Measurements from ENCODE around the gene ATOSA.

The ATOSA gene

DNA sequence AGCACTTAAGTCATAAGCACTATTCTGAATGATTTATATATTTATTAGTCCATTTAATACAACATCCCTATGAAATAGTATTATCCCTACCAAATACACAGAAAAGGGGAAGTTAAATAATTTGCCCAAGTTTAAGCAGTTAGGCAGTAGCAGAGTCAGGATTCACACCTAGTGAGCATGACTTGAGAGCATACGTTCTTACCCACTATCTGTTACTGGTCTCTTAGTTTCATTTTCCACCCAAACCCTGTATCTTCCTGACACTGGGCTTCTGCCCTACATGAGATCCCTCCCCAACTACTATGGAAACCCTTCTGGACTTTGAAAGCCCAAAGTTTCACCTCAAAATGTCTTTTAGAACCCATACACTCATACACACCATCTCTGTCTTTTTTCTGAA is 4.4 kb upstream of the ATOSA start:
- no peak for ATAC-seq

GRCh38 chr15:52682781-52683180 is 3.6 kb upstream of the ATOSA start:
- no peak for TF ChIP-seq SNAI2 (CRISPR knock-in tag; IDR thresholded peaks at IDR 0.05)
- no peak for TF ChIP-seq ZNF70 (CRISPR knock-in tag; IDR thresholded peaks at IDR 0.05)
- TF ChIP-seq ZFP30 (CRISPR knock-in tag; IDR thresholded peaks at IDR 0.05): no peak
- no peak for TF ChIP-seq TOX (CRISPR knock-in tag; IDR thresholded peaks at IDR 0.05; ENCODE audit: borderline replicate concordance)
- TF ChIP-seq, protein P1, sequence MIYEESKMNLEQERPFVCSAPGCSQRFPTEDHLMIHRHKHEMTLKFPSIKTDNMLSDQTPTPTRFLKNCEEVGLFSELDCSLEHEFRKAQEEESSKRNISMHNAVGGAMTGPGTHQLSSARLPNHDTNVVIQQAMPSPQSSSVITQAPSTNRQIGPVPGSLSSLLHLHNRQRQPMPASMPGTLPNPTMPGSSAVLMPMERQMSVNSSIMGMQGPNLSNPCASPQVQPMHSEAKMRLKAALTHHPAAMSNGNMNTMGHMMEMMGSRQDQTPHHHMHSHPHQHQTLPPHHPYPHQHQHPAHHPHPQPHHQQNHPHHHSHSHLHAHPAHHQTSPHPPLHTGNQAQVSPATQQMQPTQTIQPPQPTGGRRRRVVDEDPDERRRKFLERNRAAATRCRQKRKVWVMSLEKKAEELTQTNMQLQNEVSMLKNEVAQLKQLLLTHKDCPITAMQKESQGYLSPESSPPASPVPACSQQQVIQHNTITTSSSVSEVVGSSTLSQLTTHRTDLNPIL (CRISPR knock-in tag; IDR thresholded peaks at IDR 0.05; ENCODE audit: low read depth): no peak
- TF ChIP-seq ZNF565 (CRISPR knock-in tag; conservative IDR thresholded peaks at IDR 0.05; ENCODE audit: low read depth): no peak
- TF ChIP-seq TCF4 (CRISPR knock-in tag; IDR thresholded peaks at IDR 0.05; ENCODE audit: borderline replicate concordance): no peak
- TF ChIP-seq ESRRG (CRISPR knock-in tag; IDR thresholded peaks at IDR 0.05): no peak
- no peak for TF ChIP-seq POU6F1 (CRISPR knock-in tag; IDR thresholded peaks at IDR 0.05; ENCODE audit: borderline replicate concordance, low read depth)
- no peak for TF ChIP-seq GLIS3 (CRISPR knock-in tag; IDR thresholded peaks at IDR 0.05)
- TF ChIP-seq, protein P2, sequence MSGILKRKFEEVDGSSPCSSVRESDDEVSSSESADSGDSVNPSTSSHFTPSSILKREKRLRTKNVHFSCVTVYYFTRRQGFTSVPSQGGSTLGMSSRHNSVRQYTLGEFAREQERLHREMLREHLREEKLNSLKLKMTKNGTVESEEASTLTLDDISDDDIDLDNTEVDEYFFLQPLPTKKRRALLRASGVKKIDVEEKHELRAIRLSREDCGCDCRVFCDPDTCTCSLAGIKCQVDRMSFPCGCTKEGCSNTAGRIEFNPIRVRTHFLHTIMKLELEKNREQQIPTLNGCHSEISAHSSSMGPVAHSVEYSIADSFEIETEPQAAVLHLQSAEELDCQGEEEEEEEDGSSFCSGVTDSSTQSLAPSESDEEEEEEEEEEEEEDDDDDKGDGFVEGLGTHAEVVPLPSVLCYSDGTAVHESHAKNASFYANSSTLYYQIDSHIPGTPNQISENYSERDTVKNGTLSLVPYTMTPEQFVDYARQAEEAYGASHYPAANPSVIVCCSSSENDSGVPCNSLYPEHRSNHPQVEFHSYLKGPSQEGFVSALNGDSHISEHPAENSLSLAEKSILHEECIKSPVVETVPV (CRISPR knock-in tag; IDR thresholded peaks at IDR 0.05): no peak
- TF ChIP-seq ZC3H10 (CRISPR knock-in tag; IDR thresholded peaks at IDR 0.05): no peak
- TF ChIP-seq ISL1 (CRISPR knock-in tag; IDR thresholded peaks at IDR 0.05): no peak
- no peak for TF ChIP-seq RARB (CRISPR knock-in tag; IDR thresholded peaks at IDR 0.05)
- no peak for ATAC-seq

More for the DNA sequence above, 4.4 kb upstream of the ATOSA start:
- no peak for TF ChIP-seq ZNF70 (CRISPR knock-in tag; IDR thresholded peaks at IDR 0.05)
- TF ChIP-seq POU6F1 (CRISPR knock-in tag; IDR thresholded peaks at IDR 0.05; ENCODE audit: borderline replicate concordance, low read depth): no peak
- no peak for TF ChIP-seq PATZ1 (CRISPR knock-in tag; IDR thresholded peaks at IDR 0.05; ENCODE audit: borderline replicate concordance)
- no peak for TF ChIP-seq SNAI2 (CRISPR knock-in tag; IDR thresholded peaks at IDR 0.05)
- TF ChIP-seq ESRRG (CRISPR knock-in tag; IDR thresholded peaks at IDR 0.05): no peak
- TF ChIP-seq, protein P1 (CRISPR knock-in tag; IDR thresholded peaks at IDR 0.05; ENCODE audit: low read depth): no peak
- TF ChIP-seq ZFP30 (CRISPR knock-in tag; IDR thresholded peaks at IDR 0.05): no peak
- TF ChIP-seq TOX (CRISPR knock-in tag; IDR thresholded peaks at IDR 0.05; ENCODE audit: borderline replicate concordance): no peak
- TF ChIP-seq, protein P3, sequence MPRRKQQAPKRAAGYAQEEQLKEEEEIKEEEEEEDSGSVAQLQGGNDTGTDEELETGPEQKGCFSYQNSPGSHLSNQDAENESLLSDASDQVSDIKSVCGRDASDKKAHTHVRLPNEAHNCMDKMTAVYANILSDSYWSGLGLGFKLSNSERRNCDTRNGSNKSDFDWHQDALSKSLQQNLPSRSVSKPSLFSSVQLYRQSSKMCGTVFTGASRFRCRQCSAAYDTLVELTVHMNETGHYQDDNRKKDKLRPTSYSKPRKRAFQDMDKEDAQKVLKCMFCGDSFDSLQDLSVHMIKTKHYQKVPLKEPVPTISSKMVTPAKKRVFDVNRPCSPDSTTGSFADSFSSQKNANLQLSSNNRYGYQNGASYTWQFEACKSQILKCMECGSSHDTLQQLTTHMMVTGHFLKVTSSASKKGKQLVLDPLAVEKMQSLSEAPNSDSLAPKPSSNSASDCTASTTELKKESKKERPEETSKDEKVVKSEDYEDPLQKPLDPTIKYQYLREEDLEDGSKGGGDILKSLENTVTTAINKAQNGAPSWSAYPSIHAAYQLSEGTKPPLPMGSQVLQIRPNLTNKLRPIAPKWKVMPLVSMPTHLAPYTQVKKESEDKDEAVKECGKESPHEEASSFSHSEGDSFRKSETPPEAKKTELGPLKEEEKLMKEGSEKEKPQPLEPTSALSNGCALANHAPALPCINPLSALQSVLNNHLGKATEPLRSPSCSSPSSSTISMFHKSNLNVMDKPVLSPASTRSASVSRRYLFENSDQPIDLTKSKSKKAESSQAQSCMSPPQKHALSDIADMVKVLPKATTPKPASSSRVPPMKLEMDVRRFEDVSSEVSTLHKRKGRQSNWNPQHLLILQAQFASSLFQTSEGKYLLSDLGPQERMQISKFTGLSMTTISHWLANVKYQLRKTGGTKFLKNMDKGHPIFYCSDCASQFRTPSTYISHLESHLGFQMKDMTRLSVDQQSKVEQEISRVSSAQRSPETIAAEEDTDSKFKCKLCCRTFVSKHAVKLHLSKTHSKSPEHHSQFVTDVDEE (CRISPR knock-in tag; IDR thresholded peaks at IDR 0.05): no peak
- no peak for TF ChIP-seq ISL1 (CRISPR knock-in tag; IDR thresholded peaks at IDR 0.05)
- no peak for TF ChIP-seq BACH2 (CRISPR knock-in tag; IDR thresholded peaks at IDR 0.05; ENCODE audit: borderline replicate concordance)
- TF ChIP-seq OSR1 (CRISPR knock-in tag; IDR thresholded peaks at IDR 0.05): no peak

Measured in SK-N-SH treated with all-trans-retinoic acid at 6 μM for 48 hours (cell line).